Suprapubic skin (tissue), 4 donors: ENCODE data around the gene RPP14. TPM values are rescaled to one million over a fixed set of nuclear protein-coding genes. Genes with fewer than 3 reads are reported as not detected.

ENCODE experiments used
- DNase-seq, 2 donors: peaks; one replicate each; pipeline ENCODE4 v3.0.0-alpha.2; 2019; ENCODE audit warnings: low spot score in 2 of 2
- H3K27ac ChIP-seq: fragments of 200-600 bp; sonication (generic); one replicate; pipeline ENCODE4 v1.5.1; 2019
- H3K27me3 ChIP-seq: fragments of 200-600 bp; sonication (generic); one replicate; pipeline ENCODE4 v1.5.1; 2019
- H3K36me3 ChIP-seq: fragments of 200-600 bp; sonication (generic); one replicate; pipeline ENCODE4 v1.5.1; 2019
- H3K4me1 ChIP-seq: fragments of 200-600 bp; sonication (generic); one replicate; pipeline ENCODE4 v1.5.1; 2019
- H3K4me3 ChIP-seq: fragments of 200-600 bp; sonication (generic); one replicate; pipeline ENCODE4 v1.5.1; 2019; ENCODE audit warnings: mild to moderate bottlenecking
- H3K9me3 ChIP-seq: fragments of 200-600 bp; sonication (generic); one replicate; pipeline ENCODE4 v1.5.1; 2019
- EP300 ChIP-seq: sonication (generic); formaldehyde crosslinking; IDR thresholded peaks from one replicate; pipeline ENCODE4 v1.6.1; 2017; ENCODE audit warnings: antibody characterized with exemption
- POLR2A ChIP-seq, 2 donors: fragments of 450-650 bp; IDR thresholded peaks; one replicate each; pipeline ENCODE4 v1.6.1; 2017; ENCODE audit warnings: antibody characterized with exemption in 2 of 2, mild to moderate bottlenecking in 2 of 2, moderate library complexity in 2 of 2
- POLR2AphosphoS5 ChIP-seq, 3 donors: sonication (generic); formaldehyde crosslinking; IDR thresholded peaks; one replicate each; pipeline ENCODE4 v1.6.1; 2017; ENCODE audit warnings: antibody characterized with exemption in 3 of 3
- WGBS: methylation state at CpG from one replicate; pipeline ENCODE4 v1.1.5; 2018; 5-methylcytosine and 5-hydroxymethylcytosine counted together
- total RNA-seq, 4 donors: library from RNA; depleted of rRNA; stranded (reverse); fragments of >200 nt; gene quantifications; one replicate each; pipeline ENCODE4 v1.1.0, GENCODE V29; 2016
- TF ChIP-seq, protein P1 (sequence below), 2 donors: fragments of 200-600 bp in 1 of 2; fragments of 450-650 bp in 1 of 2; sonication (generic) in 1 of 2; IDR thresholded peaks; one replicate each; pipeline ENCODE4 v1.5.1; 2016 to 2019; ENCODE audit warnings: antibody characterized with exemption in 2 of 2, mild to moderate bottlenecking in 1 of 2, moderate library complexity in 1 of 2

The RPP14 gene
- total RNA-seq, 4 donors from 2014 or later = 5.0 to 9.9 (median 8.0) TPM

DNA sequence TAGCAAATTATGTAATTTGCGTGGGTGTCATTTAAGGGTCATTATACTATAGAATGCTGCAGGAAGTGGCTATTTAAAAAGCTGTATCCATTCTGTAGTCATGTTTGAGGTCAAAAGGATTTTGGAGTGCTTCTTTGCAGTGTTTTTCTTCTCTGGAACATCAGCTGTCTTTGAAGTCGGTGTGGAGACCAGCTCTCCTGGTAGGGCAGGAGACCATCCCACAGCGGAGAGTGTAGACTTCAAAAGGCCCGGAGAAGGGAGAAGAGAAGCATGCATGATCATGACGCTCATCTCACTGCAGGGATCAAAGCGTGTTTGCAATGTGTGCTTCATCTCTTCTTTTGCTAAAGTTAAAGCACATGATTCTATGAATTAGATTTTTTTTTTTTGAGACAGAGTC lies 46.6 kb downstream of the RPP14 start:
- WGBS = 76% methylated on average over 6 of the region's 6 CpGs
- Histone ChIP-seq H3K27ac (no peak overlapping the region), H3K36me3 (no peaks in the 10 kb centered on the region), H3K9me3 (no peaks in the 10 kb centered on the region), H3K27me3 (no peaks in the 10 kb centered on the region), H3K4me3 (no peak overlapping the region), H3K4me1 (peaks cover 33% of the 10 kb centered on the region)
- DNase-seq = no peak
- TF ChIP-seq POLR2AphosphoS5 (IDR thresholded peaks at IDR 0.05) = no peak
- TF ChIP-seq POLR2A (IDR thresholded peaks at IDR 0.05) = no peak
- TF ChIP-seq, protein P1, sequence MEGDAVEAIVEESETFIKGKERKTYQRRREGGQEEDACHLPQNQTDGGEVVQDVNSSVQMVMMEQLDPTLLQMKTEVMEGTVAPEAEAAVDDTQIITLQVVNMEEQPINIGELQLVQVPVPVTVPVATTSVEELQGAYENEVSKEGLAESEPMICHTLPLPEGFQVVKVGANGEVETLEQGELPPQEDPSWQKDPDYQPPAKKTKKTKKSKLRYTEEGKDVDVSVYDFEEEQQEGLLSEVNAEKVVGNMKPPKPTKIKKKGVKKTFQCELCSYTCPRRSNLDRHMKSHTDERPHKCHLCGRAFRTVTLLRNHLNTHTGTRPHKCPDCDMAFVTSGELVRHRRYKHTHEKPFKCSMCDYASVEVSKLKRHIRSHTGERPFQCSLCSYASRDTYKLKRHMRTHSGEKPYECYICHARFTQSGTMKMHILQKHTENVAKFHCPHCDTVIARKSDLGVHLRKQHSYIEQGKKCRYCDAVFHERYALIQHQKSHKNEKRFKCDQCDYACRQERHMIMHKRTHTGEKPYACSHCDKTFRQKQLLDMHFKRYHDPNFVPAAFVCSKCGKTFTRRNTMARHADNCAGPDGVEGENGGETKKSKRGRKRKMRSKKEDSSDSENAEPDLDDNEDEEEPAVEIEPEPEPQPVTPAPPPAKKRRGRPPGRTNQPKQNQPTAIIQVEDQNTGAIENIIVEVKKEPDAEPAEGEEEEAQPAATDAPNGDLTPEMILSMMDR (IDR thresholded peaks at IDR 0.05) = no peak
- TF ChIP-seq EP300 = no peak

DNA sequence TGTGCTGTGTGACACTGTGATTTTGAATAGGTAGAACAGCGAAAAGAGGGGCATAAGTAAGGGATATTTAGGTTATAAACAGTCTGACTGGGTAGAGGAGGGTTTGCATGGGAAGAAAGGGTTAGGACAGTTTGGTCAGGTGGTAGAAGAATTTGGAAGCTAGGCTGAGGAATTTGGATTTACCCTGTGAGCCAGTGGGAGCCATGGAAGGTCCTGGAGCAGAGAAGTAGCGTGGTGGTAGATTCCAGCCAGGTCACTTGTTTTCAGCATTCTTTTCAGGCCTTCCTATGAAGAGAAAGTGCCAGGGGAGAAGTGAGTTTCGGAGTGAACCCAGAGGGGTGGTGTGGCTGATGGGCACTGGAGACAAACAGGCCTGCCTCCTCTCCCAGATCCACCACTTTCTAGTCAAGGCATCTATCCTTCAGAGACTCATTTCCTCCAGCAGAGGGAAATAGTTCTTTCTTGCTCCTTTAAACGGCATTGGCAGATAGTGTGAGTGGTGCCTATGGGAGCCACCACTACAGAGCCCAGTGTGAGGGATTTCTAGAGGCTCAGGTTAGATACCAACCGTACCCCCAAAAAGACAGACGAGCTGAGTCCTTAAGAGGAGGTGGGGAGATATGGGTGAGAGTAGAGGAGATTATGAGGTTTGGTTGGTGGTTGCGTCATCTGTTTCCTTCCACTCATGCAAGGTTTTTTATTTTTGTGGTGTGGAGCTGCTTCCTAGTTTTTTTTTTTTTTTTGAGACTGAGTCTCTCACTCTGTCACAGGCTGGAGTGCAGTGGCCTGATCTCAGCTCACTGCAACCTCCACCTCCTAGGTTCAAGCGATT lies 47.9 kb downstream of the RPP14 start:
- no peak overlapping the region for H3K4me3 ChIP-seq
- H3K36me3 ChIP-seq = no peaks in the 10 kb centered on the region
- peaks cover 30% of the 10 kb centered on the region for H3K4me1 ChIP-seq
- H3K27ac ChIP-seq = no peak overlapping the region
- TF ChIP-seq EP300 (no peak), POLR2AphosphoS5 (IDR thresholded peaks at IDR 0.05) (no peak), POLR2A (IDR thresholded peaks at IDR 0.05) (no peak)
- TF ChIP-seq, protein P1 (IDR thresholded peaks at IDR 0.05) = no peak
- WGBS = 85% methylated on average over 8 of the region's 8 CpGs
- H3K9me3 ChIP-seq = no peaks in the 10 kb centered on the region
- no peaks in the 10 kb centered on the region for H3K27me3 ChIP-seq
- no peak for DNase-seq

DNA sequence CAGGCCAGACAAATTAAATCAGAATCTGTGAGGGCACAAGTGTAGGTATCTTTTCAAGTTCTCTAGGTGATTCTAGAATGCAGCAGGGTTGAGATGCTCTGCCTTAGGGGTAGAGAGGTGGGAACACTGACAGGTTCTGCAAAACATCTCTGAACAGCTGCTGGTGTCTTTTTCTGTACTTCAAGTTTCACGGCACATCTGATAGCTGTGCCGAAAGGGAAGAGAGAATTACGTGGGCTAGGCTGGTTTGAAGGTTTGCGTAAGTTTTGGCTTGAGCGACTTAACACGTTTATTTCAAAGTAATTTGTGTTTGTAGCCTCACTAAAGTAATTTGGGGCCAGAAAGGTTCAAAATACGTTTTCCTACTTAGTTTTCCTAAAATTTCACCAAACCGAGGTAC lies 49.1 kb downstream of the RPP14 start:
- Histone ChIP-seq H3K4me1 (peaks cover 23% of the 10 kb centered on the region), H3K36me3 (no peaks in the 10 kb centered on the region), H3K9me3 (no peaks in the 10 kb centered on the region), H3K4me3 (no peak overlapping the region), H3K27ac (no peak overlapping the region), H3K27me3 (no peaks in the 10 kb centered on the region)
- TF ChIP-seq POLR2A (IDR thresholded peaks at IDR 0.05) (no peak), EP300 (no peak), POLR2AphosphoS5 (IDR thresholded peaks at IDR 0.05) (no peak)
- TF ChIP-seq, protein P1 (IDR thresholded peaks at IDR 0.05) = no peak
- 80% methylated on average over 8 of the region's 8 CpGs for WGBS
- no peak for DNase-seq

DNA sequence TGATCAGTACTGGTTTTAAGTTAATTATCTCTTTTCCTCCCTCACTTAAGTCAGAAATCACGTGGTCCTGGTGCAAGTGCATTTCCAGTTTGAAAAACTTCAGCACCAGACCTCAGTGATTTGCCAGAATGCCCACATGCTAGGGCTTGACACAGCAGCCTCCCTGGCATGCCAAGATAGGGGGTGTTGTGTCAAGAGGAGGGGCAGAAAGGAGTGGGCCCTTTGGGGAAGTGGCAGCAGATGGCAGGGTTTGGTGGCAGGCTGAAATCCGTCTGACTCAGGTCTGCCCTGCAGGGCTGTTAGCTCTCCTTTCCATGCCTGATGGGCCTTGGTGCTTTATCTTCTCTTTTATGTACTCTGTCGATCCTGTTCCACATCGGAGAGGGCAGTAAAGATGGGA lies 50.0 kb downstream of the RPP14 start:
- no peak overlapping the region for H3K27ac ChIP-seq

DNA sequence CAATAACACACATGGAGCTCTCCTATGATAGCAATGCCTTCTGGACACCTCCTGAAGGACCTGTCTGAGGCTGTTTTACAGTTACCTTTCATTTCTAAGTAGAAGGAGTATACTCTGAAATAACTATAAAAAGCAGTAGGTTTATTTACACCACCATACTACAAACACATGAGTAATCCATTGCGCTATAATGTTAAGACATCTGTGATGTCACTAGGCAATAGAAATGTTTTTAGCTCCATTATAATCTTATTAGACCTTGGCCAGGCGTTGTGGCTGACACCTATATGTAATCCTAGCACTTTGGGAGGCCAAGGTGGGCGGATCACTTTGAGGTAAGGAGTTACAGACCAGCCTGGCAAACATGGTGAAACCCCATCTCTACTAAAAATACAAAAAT lies 51.4 kb downstream of the RPP14 start:
- Histone ChIP-seq H3K4me3 (no peak overlapping the region), H3K4me1 (peaks cover 13% of the 10 kb centered on the region), H3K36me3 (no peaks in the 10 kb centered on the region), H3K27me3 (no peaks in the 10 kb centered on the region), H3K9me3 (no peaks in the 10 kb centered on the region), H3K27ac (no peak overlapping the region)
- WGBS = 85% methylated on average over 3 of the region's 3 CpGs
- DNase-seq = no peak
- no peak for TF ChIP-seq EP300
- no peak for TF ChIP-seq POLR2A (IDR thresholded peaks at IDR 0.05)
- TF ChIP-seq, protein P1 (IDR thresholded peaks at IDR 0.05) = no peak
- TF ChIP-seq POLR2AphosphoS5 (IDR thresholded peaks at IDR 0.05) = no peak

More for the DNA sequence above, 50.0 kb downstream of the RPP14 start:
- Histone ChIP-seq H3K4me3 (no peak overlapping the region), H3K27me3 (no peaks in the 10 kb centered on the region), H3K4me1 (peaks cover 15% of the 10 kb centered on the region), H3K36me3 (no peaks in the 10 kb centered on the region), H3K9me3 (no peaks in the 10 kb centered on the region)
- DNase-seq = no peak
- TF ChIP-seq POLR2A (IDR thresholded peaks at IDR 0.05) (no peak), EP300 (no peak), POLR2AphosphoS5 (IDR thresholded peaks at IDR 0.05) (no peak)
- TF ChIP-seq, protein P1 (IDR thresholded peaks at IDR 0.05) = no peak
- WGBS = 31% methylated on average over 4 of the region's 4 CpGs
